ENCODE measurements around the gene DOCK4.

The DOCK4 gene

GRCh38 chr7:111982804-111983203 lies 223.4 kb downstream of the DOCK4 start:
- Histone ChIP-seq H3K9me3 (ENCODE audit: insufficient read depth, low read length) (no peaks in the 10 kb centered on the region), H3K9ac (ENCODE audit: insufficient read length, low read depth) (no peak overlapping the region), H3K4me3 (ENCODE audit: insufficient read length, low read depth) (no peak overlapping the region), H3K27me3 (ENCODE audit: insufficient read depth, insufficient read length) (no peaks in the 10 kb centered on the region), H3K4me1 (ENCODE audit: insufficient read depth, insufficient read length) (no peaks in the 10 kb centered on the region), H3K36me3 (ENCODE audit: insufficient read depth, insufficient read length, low read length) (no peaks in the 10 kb centered on the region)
- DNase-seq (ENCODE audit: low read depth, low spot score): no peak
- TF ChIP-seq YY1 (IDR thresholded peaks at IDR 0.05; ENCODE audit: insufficient read depth, insufficient read length) (no peak), ZNF274 (IDR thresholded peaks at IDR 0.05; ENCODE audit: low read depth, low read length) (no peak)

- DNase-seq (ENCODE audit: low read depth, low spot score): no peak
- Histone ChIP-seq H3K4me1 (ENCODE audit: insufficient read depth, insufficient read length) (no peaks in the 10 kb centered on the region), H3K36me3 (ENCODE audit: insufficient read depth, insufficient read length, low read length) (no peaks in the 10 kb centered on the region), H3K9me3 (ENCODE audit: insufficient read depth, low read length) (no peaks in the 10 kb centered on the region), H3K4me3 (ENCODE audit: insufficient read length, low read depth) (no peak overlapping the region), H3K9ac (ENCODE audit: insufficient read length, low read depth) (no peak overlapping the region), H3K27me3 (ENCODE audit: insufficient read depth, insufficient read length) (no peaks in the 10 kb centered on the region)
- TF ChIP-seq SUZ12 (IDR thresholded peaks at IDR 0.05; ENCODE audit: extremely low read depth, insufficient read depth, insufficient read length): no peak
- TF ChIP-seq ZNF274 (IDR thresholded peaks at IDR 0.05; ENCODE audit: low read depth, low read length): no peak
- TF ChIP-seq YY1 (IDR thresholded peaks at IDR 0.05; ENCODE audit: insufficient read depth, insufficient read length): no peak
Observed at GRCh38 chr7:111982133-111982532, 224.1 kb downstream of the DOCK4 start.

- Histone ChIP-seq H3K4me1 (ENCODE audit: insufficient read depth, insufficient read length) (no peaks in the 10 kb centered on the region), H3K27me3 (ENCODE audit: insufficient read depth, insufficient read length) (no peaks in the 10 kb centered on the region), H3K36me3 (ENCODE audit: insufficient read depth, insufficient read length, low read length) (no peaks in the 10 kb centered on the region), H3K9ac (ENCODE audit: insufficient read length, low read depth) (no peak overlapping the region), H3K9me3 (ENCODE audit: insufficient read depth, low read length) (no peaks in the 10 kb centered on the region), H3K4me3 (ENCODE audit: insufficient read length, low read depth) (no peak overlapping the region)
- no peak for DNase-seq (ENCODE audit: low read depth, low spot score)
- TF ChIP-seq ZNF274 (IDR thresholded peaks at IDR 0.05; ENCODE audit: low read depth, low read length) (no peak), YY1 (IDR thresholded peaks at IDR 0.05; ENCODE audit: insufficient read depth, insufficient read length) (no peak), SUZ12 (IDR thresholded peaks at IDR 0.05; ENCODE audit: extremely low read depth, insufficient read depth, insufficient read length) (no peak)
Observed at GRCh38 chr7:111980725-111981124, 225.5 kb downstream of the DOCK4 start.

- TF ChIP-seq ZNF274 (IDR thresholded peaks at IDR 0.05; ENCODE audit: low read depth, low read length) (no peak), YY1 (IDR thresholded peaks at IDR 0.05; ENCODE audit: insufficient read depth, insufficient read length) (no peak), SUZ12 (IDR thresholded peaks at IDR 0.05; ENCODE audit: extremely low read depth, insufficient read depth, insufficient read length) (no peak)
- H3K9me3 ChIP-seq (ENCODE audit: insufficient read depth, low read length): no peaks in the 10 kb centered on the region
- no peaks in the 10 kb centered on the region for H3K36me3 ChIP-seq (ENCODE audit: insufficient read depth, insufficient read length, low read length)
- H3K4me3 ChIP-seq (ENCODE audit: insufficient read length, low read depth): no peak overlapping the region
- H3K9ac ChIP-seq (ENCODE audit: insufficient read length, low read depth): no peak overlapping the region
- DNase-seq (ENCODE audit: low read depth, low spot score): no peak
- H3K27me3 ChIP-seq (ENCODE audit: insufficient read depth, insufficient read length): no peaks in the 10 kb centered on the region
- no peaks in the 10 kb centered on the region for H3K4me1 ChIP-seq (ENCODE audit: insufficient read depth, insufficient read length)
Observed at GRCh38 chr7:111975346-111975745, 230.9 kb downstream of the DOCK4 start.

- no peak overlapping the region for H3K9ac ChIP-seq (ENCODE audit: insufficient read length, low read depth)
- H3K36me3 ChIP-seq (ENCODE audit: insufficient read depth, insufficient read length, low read length): no peaks in the 10 kb centered on the region
- TF ChIP-seq YY1 (IDR thresholded peaks at IDR 0.05; ENCODE audit: insufficient read depth, insufficient read length) (no peak), ZNF274 (IDR thresholded peaks at IDR 0.05; ENCODE audit: low read depth, low read length) (no peak), SUZ12 (IDR thresholded peaks at IDR 0.05; ENCODE audit: extremely low read depth, insufficient read depth, insufficient read length) (no peak)
- no peaks in the 10 kb centered on the region for H3K27me3 ChIP-seq (ENCODE audit: insufficient read depth, insufficient read length)
- no peak for DNase-seq (ENCODE audit: low read depth, low spot score)
- no peaks in the 10 kb centered on the region for H3K4me1 ChIP-seq (ENCODE audit: insufficient read depth, insufficient read length)
- H3K4me3 ChIP-seq (ENCODE audit: insufficient read length, low read depth): no peak overlapping the region
- H3K9me3 ChIP-seq (ENCODE audit: insufficient read depth, low read length): peaks cover 5% of the 10 kb centered on the region; the same call in 1 of the 2 replicates
Observed at GRCh38 chr7:111960984-111961383, 245.2 kb downstream of the DOCK4 start.

GRCh38 chr7:111958896-111959295 lies 247.3 kb downstream of the DOCK4 start:
- no peak overlapping the region for H3K9ac ChIP-seq (ENCODE audit: insufficient read length, low read depth)
- DNase-seq (ENCODE audit: low read depth, low spot score): no peak
- no peaks in the 10 kb centered on the region for H3K27me3 ChIP-seq (ENCODE audit: insufficient read depth, insufficient read length)
- H3K4me1 ChIP-seq (ENCODE audit: insufficient read depth, insufficient read length): no peaks in the 10 kb centered on the region
- H3K9me3 ChIP-seq (ENCODE audit: insufficient read depth, low read length): peaks cover 5% of the 10 kb centered on the region; the same call in 1 of the 2 replicates
- no peak for TF ChIP-seq YY1 (IDR thresholded peaks at IDR 0.05; ENCODE audit: insufficient read depth, insufficient read length)
- TF ChIP-seq SUZ12 (IDR thresholded peaks at IDR 0.05; ENCODE audit: extremely low read depth, insufficient read depth, insufficient read length): no peak
- TF ChIP-seq ZNF274 (IDR thresholded peaks at IDR 0.05; ENCODE audit: low read depth, low read length): no peak
- no peak overlapping the region for H3K4me3 ChIP-seq (ENCODE audit: insufficient read length, low read depth)
- H3K36me3 ChIP-seq (ENCODE audit: insufficient read depth, insufficient read length, low read length): no peaks in the 10 kb centered on the region

GRCh38 chr7:111958431-111958830 lies 247.8 kb downstream of the DOCK4 start:
- TF ChIP-seq SUZ12 (IDR thresholded peaks at IDR 0.05; ENCODE audit: extremely low read depth, insufficient read depth, insufficient read length): no peak
- no peak for TF ChIP-seq ZNF274 (IDR thresholded peaks at IDR 0.05; ENCODE audit: low read depth, low read length)
- TF ChIP-seq YY1 (IDR thresholded peaks at IDR 0.05; ENCODE audit: insufficient read depth, insufficient read length): no peak
- H3K4me1 ChIP-seq (ENCODE audit: insufficient read depth, insufficient read length): no peaks in the 10 kb centered on the region
- H3K9ac ChIP-seq (ENCODE audit: insufficient read length, low read depth): no peak overlapping the region
- DNase-seq (ENCODE audit: low read depth, low spot score): no peak
- H3K9me3 ChIP-seq (ENCODE audit: insufficient read depth, low read length): peaks cover 5% of the 10 kb centered on the region; the same call in 1 of the 2 replicates
- H3K4me3 ChIP-seq (ENCODE audit: insufficient read length, low read depth): no peak overlapping the region
- H3K36me3 ChIP-seq (ENCODE audit: insufficient read depth, insufficient read length, low read length): no peaks in the 10 kb centered on the region
- H3K27me3 ChIP-seq (ENCODE audit: insufficient read depth, insufficient read length): no peaks in the 10 kb centered on the region

GRCh38 chr7:111955616-111956015 lies 250.6 kb downstream of the DOCK4 start:
- Histone ChIP-seq H3K4me3 (ENCODE audit: insufficient read length, low read depth) (no peak overlapping the region), H3K9me3 (ENCODE audit: insufficient read depth, low read length) (no peaks in the 10 kb centered on the region), H3K27me3 (ENCODE audit: insufficient read depth, insufficient read length) (no peaks in the 10 kb centered on the region), H3K9ac (ENCODE audit: insufficient read length, low read depth) (no peak overlapping the region), H3K4me1 (ENCODE audit: insufficient read depth, insufficient read length) (no peaks in the 10 kb centered on the region), H3K36me3 (ENCODE audit: insufficient read depth, insufficient read length, low read length) (no peaks in the 10 kb centered on the region)
- TF ChIP-seq ZNF274 (IDR thresholded peaks at IDR 0.05; ENCODE audit: low read depth, low read length) (no peak), SUZ12 (IDR thresholded peaks at IDR 0.05; ENCODE audit: extremely low read depth, insufficient read depth, insufficient read length) (no peak), YY1 (IDR thresholded peaks at IDR 0.05; ENCODE audit: insufficient read depth, insufficient read length) (no peak)
- no peak for DNase-seq (ENCODE audit: low read depth, low spot score)

All from NT2/D1 (cell line).